Suppressor macrophage treated with lipopolysaccharide for 1 hour (primary cell): Measurements from ENCODE around the gene SYCP3.
A peak's percentile ranks its signal among the peaks of the same experiment; 100 is the strongest.
"Not testable (repeated sequence)": the region's sequence is repeated elsewhere in the genome, so short reads cannot be mapped to it uniquely, and the experiment has no call there.

ENCODE experiments used
- DNase-seq, 3 donors: peaks; one replicate each; pipeline ENCODE4 v3.0.0-alpha.2; 2020 to 2022

The SYCP3 gene

DNA sequence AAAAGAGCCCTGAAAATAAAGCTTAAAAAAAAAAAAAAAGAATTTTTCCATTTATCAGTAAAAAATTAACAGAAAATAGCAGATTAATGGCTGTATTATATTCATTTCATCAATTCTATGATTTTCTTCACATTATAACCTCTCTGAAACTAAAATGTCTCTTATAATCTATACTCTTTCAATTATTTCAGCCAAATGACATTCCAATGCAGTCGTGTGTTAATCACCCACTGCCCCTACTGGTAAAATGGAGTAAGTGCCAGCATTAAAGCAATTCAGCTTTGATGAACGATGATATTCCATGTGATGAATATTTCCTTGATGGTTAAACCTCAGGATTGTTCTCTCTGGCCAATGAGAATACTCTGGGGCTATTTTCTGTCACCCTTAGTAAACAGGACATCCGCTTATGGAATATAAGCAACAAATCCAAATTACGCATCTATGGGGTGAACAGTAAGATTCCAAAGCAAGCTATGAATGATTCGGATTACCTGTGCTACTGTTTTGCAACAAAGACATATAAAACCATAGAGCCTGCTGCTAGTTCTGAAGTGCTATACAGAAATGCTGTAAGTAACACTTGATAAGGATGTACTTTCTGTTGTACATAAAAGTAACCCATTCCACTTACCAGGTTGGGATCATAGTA, 20.3 kb upstream of the SYCP3 start:
- DNase-seq = peak; percentile 44 to 60 (median 58)

DNA sequence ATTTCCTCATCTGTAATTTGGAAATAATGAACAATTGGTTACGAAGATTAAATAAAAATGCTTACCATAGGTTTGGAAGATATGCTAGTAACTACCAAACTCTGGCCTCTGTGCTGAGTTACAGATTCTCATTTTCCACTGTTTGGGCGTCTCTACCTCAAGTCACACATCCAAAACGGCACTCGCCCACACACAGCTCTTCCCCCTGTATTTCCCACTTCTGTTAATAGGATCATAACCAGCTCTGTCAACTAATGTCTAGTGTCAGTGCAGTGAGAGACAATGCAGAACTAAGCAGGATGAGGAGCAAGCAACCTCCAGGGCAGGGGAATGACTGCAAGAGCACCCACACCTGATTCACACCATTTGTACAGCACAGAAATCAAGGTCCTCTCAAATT, 10.9 kb upstream of the SYCP3 start:
- DNase-seq = peak in 1 of 3 donors; percentile 9

DNA sequence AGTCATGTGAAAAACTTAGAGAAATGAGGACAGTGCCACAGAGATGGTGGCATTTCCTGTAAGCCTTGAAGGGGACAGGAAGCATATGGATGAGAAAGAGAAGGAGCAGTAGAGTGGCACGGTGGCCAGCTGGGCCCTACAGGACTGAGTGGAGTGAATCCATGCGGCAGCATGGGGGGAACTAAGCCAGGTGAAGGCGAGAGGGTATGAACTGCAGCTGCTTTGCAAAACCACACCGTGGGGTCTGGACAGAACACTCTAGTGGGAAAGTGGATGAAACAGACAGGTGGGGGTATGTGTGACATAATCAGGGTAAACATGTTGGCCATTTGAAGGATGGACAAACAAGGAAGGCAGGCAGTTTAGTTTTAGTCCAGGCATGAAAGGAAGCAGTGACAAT, 10.4 kb upstream of the SYCP3 start:
- DNase-seq = no peak

DNA sequence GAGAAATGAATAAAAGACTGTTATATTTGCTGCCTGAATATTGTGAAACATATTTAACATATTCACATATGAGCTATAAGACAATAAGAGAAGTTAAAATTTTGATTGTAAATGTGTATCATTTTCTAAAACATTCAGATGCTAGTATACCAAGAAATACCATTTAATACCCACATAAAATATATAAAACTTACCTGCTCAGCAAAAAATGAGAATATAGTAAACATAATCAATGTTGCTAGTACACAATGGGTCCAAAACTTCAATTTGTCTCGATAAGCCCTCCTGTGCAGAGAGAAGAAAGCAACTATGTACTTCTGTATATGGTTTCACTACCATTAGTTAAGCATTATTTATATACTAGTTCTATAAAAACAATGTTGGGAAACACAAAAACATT, 9.6 kb upstream of the SYCP3 start:
- no peak for DNase-seq

DNA sequence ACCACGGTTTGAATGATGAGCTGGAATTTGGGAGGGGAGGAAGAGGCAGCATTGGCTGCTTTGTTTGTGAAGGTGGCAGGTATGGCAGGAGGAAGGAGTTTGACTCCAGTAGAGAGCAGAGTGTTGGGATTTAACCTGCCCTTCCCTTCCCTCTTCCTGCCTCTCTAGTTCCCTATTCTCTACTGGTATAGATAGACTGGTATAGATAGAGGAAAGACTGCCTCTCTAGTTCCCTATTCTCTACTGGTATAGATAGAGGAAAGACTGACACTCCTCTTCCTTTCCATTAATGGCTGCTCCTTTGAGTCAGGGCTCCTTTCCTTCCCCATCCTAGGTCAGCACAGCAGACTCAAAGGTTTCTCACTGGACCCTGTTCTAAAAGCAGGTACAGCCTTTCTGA, 8.4 kb upstream of the SYCP3 start:
- DNase-seq = peak; percentile 22 to 61 (median 39)

DNA sequence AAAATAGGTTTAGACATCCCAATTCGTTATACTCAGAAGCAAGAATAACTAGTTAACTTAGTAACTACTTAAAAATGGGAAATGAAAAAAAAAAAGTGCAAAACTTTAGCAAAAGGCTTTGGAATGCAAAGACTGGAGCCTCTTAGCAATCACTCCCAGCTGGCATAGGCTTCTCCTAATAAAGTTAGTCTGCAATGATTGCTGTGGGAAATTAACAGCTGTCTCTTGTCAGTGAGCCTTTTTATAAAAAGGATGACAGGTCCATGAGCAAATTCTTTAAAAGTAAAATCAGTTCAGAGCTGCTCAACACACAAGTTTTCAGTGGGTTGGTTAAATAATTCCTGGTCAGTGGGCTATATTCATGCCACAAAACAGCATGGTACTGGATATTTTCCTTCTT, 7.4 kb upstream of the SYCP3 start:
- no peak for DNase-seq

DNA sequence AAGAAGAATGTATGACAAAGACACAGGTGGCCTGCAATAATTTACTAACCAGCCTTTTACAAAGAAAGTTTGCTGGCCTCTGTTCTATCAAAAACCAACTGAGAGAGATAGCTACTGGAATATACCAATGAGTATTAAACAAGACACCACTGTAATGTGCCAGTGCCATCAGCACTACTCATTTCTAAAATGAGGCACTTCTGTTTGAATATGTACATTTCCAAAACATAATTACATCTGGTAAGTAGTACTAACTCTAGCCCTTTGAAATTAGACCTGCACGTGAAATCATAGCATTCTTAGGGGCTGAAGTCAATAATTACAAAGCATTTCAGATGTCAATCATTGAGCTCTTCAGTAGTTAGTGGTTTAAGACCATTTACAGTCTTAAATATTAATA, 6.9 kb upstream of the SYCP3 start:
- no peak for DNase-seq

DNA sequence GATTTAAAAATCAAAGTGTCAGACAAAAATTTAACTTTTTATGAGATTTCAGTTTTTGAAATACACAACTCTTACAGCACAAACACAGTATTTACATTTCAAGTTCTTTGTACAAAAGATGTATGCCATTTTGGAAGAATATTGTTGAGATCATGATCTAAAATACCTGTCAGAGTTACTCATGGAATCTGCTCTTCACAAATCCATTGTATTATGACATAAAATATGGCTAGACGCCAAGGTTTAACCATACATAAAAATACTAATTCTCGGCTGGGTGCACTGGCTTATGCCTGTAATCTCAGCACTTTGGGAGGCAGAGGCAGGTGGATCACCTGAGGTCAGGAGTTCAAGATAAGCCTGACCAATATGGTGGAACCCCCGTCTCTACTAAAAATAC, 6.2 kb upstream of the SYCP3 start:
- DNase-seq = no peak

DNA sequence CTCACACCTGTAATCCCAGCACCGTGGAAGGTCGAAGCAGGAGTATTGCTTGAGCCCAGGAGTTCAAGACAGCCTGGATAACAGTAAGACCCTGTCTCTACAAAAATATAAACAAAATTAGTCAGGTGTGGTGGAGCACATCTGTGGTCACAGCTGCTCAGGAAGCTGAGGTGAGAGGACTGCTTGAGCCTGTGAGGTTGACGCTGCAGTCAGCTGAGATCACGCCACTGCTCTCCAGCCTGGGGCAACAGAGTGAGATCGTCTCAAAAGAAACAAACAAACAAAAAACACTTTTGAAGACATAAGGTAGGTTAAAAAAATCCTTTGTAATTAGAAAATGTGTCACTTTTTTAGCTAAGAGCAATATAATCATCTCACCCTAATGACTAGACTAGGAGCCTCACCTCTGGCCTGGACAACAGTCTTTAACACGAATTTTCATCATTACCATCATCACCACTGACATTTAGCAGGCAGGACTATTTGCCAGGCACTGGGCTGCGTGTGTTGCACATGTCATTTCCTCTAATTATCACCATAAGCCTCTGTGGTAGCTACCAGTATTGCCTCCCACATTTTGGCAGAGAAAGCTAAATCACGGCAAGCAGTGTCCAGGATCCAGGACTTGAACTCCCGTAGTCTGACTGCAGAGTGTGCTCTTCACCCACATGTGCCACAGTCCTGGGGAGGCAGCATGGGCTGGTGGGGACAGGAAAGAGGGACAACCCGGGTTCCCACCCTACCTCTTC, 4.6 kb upstream of the SYCP3 start:
- DNase-seq = no peak

DNA sequence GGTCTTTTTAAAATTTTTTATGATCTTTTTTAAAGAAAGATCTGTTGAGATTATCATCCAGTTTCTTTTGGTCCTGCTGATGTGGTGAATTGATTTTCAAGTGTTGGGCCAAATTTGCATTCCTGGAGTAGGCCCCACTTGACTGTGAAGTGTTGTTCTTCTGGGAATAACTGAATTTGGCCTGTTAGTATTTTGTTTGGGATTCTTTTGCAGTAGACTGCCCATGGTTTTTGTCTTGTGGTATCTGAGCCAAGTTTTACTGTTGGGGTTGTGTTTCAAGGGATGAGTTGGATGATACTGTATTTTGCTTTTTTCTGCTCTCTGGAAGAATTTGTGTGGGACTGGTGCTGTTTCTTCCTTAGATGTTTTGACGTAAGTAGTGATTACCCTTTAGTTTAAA, 4.0 kb upstream of the SYCP3 start:
- DNase-seq = no peak

DNA sequence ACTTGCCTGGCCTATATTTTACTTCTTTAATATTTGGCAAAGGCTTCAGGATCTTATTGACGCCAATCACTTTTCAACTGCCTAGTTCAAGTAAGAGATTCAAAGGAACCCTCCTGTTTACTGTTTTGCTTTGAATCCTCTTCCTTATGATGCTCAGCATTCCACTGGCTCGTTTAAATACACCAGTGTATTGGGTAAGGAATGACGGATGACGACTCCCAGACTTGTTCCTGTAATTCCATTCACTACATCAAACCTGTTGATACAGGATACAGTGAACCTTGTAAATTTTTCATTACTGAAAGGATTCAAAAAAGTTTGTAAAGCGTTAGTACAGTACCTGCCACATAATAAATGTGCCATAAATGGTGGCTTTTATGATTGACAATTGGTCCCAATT, 1.7 kb upstream of the SYCP3 start:
- DNase-seq = no peak

DNA sequence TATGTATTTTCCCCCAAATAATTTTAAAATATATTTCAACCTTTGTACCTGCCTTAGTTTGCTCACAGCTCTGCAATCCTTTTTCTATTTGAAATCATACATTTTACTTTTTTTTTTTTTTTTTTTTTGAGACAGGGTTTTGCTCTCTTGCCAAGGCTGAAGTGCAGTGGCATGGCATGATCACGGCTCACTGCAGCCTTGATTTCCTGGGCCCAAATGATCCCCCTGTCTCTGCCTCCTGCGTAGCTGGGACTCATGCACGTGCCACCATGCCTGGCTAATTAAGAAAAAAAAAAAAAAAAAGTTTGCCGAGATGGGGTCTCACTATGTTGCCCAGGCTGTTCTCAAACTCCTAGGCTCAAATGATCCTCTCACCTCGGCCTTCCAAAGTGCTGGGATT, 1.3 kb upstream of the SYCP3 start:
- no peak for DNase-seq

DNA sequence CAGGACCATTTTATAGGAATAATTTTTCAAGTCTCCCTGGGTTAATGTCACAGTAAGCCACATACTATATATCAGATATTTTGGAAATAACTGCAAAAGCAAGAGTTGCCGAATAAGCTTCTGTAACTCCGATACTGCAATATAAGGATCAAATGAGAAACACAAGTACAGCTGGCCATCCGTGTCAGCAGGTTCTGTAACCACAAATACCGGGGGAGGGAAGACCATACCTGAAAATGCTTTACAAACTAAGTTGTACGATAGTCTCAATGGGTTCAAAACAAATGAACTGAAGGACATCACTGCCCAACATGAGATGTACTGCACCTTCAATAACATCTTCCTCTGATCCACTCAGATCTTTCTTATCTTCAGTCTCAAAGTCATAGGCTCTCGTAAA, 1.8 kb downstream of the SYCP3 start:
- DNase-seq = no peak

DNA sequence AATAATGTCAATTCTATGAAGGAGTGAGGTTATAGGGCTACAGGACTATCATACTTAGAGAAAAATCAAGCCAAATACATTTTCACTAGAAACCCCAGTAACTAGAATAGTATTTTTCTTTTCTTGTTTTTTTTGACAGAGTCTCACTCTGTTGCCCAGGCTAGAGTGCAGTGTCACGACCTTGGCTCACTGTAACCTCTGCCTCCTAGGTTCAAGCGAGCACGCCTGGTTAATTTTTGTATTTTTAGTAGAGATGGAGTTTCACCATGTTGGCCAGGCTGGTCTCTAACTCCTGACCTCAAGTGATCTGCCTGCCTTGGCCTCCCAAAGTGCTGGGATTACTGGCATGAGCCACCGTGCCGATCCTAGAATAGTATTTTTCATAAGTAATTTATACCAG, 4.8 kb downstream of the SYCP3 start:
- not testable (repeated sequence) for DNase-seq

DNA sequence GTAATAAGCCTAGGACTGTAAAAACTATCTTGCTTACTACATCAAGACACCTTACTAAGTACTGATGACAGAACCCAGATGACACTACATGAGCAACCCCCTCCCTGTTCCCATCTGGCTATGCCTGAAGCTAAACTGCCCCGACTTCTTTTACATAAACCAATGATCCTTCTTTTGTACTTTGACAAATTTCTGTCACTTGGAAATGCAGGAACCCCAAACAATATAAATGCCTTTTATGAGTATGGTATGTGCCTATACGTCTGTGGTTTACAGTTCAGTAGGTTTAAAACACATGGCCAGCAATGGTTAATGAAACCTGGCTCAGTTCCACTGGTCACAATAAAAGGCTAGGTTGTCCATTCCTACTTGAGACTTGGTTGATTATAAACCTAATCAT, 6.1 kb downstream of the SYCP3 start:
- no peak for DNase-seq

DNA sequence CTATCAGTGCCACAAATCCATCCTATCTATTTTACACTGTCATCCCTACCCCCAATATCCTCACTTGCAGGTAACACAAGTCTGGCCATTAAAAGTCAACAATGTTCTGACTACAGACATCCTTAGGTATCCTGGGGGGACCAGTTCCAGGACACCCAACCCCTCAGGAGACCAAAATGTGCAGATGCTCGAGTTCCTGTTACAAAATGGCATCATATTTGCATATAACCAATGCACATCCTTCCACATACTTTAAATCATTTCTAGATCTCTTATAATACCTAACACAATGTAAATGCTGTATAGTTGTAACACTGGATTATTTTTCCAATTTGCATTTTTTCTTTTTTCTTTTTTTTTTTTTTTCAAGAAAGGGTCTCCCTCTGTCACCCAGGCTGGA, 6.9 kb downstream of the SYCP3 start:
- DNase-seq = no peak

DNA sequence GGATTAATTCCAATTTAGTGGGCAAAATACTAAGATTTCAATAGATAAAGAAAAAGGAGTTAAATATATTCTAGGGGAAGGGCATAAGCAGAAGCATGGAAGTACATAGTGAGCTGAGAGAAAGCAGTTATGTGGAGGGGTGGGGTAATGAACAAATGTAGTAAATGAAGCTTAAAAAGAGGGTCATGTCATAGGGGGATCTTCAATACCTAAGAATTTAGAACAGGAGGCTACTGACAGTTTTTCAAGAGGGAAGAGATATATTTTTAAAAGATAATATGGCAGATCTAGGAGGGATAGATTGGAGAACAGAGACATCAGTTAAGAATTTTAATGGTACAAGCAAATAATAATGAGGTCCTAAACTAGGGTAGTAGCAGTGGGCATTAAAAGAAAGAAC, 9.4 kb downstream of the SYCP3 start:
- DNase-seq = no peak

DNA sequence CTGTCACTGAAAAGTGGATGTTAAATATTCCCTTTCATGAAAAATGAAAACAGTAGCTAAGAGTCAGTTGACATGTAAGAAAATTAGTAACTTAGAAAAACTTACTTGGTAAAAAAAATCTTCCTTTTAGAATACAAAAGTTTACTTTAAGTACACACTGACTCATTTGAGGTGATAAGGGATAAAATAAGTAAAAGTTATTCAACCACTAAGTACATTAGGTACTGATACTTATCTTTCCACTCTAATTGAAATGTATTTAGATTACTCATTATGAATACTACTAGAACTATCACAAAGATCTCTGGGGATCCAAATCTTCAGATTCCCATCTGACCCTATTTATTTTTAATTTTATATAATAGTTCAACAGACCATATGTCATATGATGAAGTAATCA, 12.2 kb downstream of the SYCP3 start:
- DNase-seq = no peak

DNA sequence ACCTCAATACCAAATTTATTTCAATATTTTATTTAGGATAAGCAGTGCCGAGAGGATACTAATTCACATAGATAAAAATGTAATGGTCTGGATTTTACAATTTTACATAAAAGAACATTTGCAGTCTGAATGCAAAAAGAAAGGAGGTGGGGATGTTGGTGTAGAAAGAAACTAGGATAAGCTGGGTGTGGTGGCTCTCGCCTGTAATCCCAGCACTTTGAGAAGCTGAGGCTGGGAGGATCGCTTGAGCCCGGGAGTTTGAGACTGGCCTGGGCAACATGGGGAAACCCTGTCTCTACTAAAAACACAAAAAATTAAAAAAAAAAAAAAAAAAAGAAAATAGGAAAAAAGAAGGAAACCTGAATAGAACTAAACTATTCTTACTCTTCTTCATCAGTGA, 16.9 kb downstream of the SYCP3 start:
- no peak for DNase-seq

DNA sequence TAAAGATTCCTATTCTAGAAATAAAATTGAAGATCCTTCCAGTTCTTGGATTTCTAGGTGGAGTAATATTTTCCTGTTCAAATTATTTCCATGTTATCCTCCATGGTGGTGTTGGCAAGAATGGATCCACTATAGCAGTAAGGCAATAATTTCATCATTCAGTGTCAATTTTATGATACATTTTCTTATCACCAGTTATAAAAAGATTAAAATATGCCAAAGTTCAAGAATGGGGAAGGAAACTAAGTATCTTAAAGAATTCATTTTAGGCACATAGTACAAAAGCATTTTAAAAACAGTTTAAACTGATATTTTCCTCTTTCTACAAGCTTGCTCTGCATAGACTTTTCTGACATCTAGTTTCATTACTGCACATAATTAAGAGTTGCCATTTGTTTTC, 19.1 kb downstream of the SYCP3 start:
- no peak for DNase-seq

DNA sequence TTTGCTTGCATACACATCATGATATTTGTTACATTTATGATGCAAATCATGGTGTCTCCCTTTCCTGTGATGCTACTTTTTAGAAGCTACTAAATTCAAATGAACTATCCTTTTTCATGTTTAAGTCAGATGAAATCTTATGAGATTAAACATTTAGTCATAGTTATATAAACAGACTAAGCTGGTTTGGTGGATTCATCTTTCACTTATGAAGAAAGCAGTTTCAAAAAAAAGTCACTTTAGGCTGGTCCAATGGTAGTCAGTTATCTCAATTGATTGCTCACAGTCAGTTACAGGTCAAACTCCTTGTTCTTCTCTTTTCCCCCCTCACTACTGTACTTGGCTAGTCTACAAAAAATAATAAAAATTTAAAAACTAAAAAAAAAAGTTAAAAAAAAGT, 19.7 kb downstream of the SYCP3 start:
- no peak for DNase-seq

DNA sequence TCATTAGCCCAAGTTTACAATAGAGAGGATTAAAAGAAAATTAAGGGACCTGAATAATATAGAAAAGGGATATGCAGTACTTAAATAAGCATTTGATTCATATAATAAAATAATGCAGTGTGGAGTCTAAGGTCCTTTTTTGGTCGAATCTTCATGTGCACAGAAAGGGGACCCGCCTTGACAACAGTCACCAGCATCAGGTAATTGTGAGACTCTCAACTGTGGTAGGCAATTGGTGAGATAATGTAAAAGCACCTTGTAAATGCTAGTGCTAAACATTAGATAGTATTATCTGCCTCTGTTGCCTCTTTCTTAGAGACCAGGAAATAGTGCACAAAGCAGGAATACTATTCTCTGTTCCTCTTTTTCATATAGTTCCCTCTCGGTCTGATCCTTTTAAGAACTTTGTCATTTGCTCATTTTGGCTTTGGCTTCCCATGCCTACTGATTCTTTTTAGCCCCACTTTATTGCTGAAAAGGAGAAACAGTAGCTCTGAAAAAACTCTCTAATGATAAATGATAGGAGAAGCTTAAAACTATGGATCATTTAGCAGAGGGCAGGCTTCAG, 24.3 kb downstream of the SYCP3 start:
- DNase-seq = peak; percentile 29 to 58 (median 57)

DNA sequence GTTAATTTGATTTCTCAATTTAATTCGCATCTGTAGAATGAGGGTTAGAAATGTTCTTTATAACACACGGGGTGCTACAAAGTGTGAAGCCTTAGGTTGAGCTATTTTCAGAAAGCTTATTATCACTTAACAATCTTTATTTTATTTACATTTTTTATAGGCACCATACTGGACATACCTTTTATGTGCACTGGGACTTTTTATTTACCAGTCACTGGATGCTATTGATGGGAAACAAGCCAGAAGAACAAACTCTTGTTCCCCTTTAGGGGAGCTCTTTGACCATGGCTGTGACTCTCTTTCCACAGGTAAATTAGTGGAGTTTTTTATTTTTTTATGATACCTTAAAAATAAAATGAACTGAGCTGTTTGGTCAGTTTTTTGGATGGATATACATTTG, 25.3 kb downstream of the SYCP3 start:
- no peak for DNase-seq

DNA sequence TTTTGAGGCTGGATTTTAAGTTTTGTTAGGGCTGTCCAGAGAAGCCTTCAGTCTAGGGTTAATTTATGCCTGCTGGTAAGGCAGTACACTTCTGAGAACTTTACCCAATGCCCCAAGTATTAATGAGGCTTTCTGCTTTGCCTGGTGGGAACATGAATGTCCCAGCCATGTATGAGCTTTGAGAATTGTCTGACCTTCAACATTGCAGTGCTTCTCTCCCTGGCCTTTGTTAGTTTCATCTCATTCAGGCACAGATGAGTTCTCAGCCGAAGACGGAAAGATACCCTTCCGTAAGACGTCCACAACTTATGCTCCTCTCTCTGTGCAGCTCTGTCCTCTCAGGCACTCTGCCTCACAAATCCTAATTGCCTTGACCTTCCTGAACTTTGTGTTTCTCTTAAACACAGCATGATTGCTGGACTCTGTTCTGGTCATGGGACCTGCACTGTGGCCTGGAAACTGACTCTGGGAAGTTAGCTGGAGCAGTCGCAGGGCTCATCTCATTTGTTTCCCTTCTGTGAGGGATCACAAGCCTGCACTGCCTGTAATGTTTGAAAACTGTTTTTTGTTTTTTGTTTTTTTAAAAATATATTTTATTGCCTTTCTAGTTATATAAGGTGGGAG, 26.1 kb downstream of the SYCP3 start:
- DNase-seq = peak in 2 of 3 donors; percentile 13 to 14
